BJ (cell line): ENCODE results near the gene ANO1. TPM values are rescaled to one million over a fixed set of nuclear protein-coding genes. Genes with fewer than 3 reads are reported as not detected.

Experiments
- CTCF ChIA-PET: fragments of 350-600 bp; formaldehyde crosslinking; extraction: SDS; loops from one replicate; lab custom pipeline; 2021; ENCODE audit warnings: antibody characterized with exemption, inconsistent platforms; lab: Yijun Ruan, JAX
- POLR2A ChIA-PET: fragments of 300-600 bp; sonication (Branson Sonifier 250); formaldehyde crosslinking; extraction: SDS; loops from one replicate; lab custom pipeline; 2021; ENCODE audit warnings: antibody characterized with exemption; lab: Charles Lee
- DNase-seq: peaks from one replicate; pipeline ENCODE4 v3.0.0-alpha.2; 2011; ENCODE audit warnings: low read depth
- H3K27me3 ChIP-seq: 2 replicates; pipeline ENCODE4 v1.6.0; 2011; ENCODE audit warnings: low read length; ENCODE audit not compliant: control insufficient read depth, insufficient read depth
- H3K36me3 ChIP-seq: 2 replicates; pipeline ENCODE4 v1.5.1; 2011; ENCODE audit warnings: low read length; ENCODE audit not compliant: control insufficient read depth, insufficient read depth
- H3K4me3 ChIP-seq: 2 replicates; pipeline ENCODE4 v1.5.1; 2011; ENCODE audit warnings: low read depth, mild to moderate bottlenecking, control low read depth, low read length
- CTCF ChIP-seq: IDR thresholded peaks from 2 replicates; pipeline ENCODE4 v1.5.1; 2011; ENCODE audit warnings: low read depth, mild to moderate bottlenecking, control low read depth, inconsistent platforms, low read length, moderate library complexity; ENCODE audit not compliant: insufficient read depth
- polyA plus RNA-seq: library from polyadenylated mRNA; depleted of rRNA; stranded (reverse); fragments of >200 nt; gene quantifications from 2 replicates; pipeline ENCODE4 v1.2.3, GENCODE V29; 2011

ANO1 gene
- polyA plus RNA-seq, 1 experiment = 0.10 TPM

- no peak for DNase-seq
- Histone ChIP-seq H3K27me3 (no peaks in the 10 kb centered on the region), H3K36me3 (no peaks in the 10 kb centered on the region), H3K4me3 (no peak overlapping the region)
- POLR2A ChIA-PET = no interaction called here
- CTCF ChIA-PET = interaction anchor here (1.4 to 1.8 kb wide), 2 partner anchors 9 to 11 kb away, joined by 4 to 9 read pairs; no protein-coding TSS in a partner anchor
- no peak for TF ChIP-seq CTCF
These were observed 108.3 kb downstream of the ANO1 start for GRCh38 chr11:70186420-70186819.

DNA sequence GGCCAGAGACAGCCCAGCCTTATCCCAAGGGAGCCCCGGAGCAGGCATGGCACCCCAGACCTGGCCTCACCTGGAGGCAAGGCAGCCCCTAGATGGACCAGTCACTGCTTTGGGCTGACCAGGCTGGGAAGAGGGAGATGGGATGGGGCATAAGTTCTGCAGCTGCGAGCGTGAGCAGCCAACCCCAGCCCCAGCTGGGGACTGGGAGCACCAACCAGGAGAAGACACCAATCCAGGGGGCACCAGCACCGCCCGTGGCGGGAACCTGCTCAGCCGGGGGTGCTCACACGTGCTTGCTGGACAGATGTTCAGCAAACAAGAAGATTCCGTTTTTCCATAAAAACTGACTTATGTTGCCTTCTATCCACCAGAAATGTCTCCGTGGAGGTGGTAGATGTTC is 108.8 kb downstream of the ANO1 start:
- no peak for DNase-seq
- no peak for TF ChIP-seq CTCF
- H3K4me3 ChIP-seq = no peak overlapping the region
- POLR2A ChIA-PET = no interaction called here
- H3K27me3 ChIP-seq = no peaks in the 10 kb centered on the region
- H3K36me3 ChIP-seq = no peaks in the 10 kb centered on the region; the same call in 1 of the 2 replicates
- CTCF ChIA-PET = interaction anchor here (1.4 to 2.4 kb wide), 3 partner anchors 9 to 268 kb away, joined by 4 to 13 read pairs (median 9); no protein-coding TSS in a partner anchor

DNA sequence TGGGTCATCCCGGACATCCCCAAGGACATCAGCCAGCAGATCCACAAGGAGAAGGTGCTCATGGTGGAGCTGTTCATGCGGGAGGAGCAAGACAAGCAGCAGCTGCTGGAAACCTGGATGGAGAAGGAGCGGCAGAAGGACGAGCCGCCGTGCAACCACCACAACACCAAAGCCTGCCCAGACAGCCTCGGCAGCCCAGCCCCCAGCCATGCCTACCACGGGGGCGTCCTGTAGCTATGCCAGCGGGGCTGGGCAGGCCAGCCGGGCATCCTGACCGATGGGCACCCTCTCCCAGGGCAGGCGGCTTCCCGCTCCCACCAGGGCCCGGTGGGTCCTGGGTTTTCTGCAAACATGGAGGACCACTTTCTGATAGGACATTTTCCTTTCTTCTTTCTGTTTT is 109.7 kb downstream of the ANO1 start:
- CTCF ChIA-PET = interaction anchor here (0.6 to 2.4 kb wide), 3 partner anchors 242 to 501 kb away, joined by 3 to 13 read pairs (median 3); no protein-coding TSS in a partner anchor
- TF ChIP-seq CTCF = no peak
- DNase-seq = no peak
- Histone ChIP-seq H3K27me3 (no peaks in the 10 kb centered on the region), H3K36me3 (no peaks in the 10 kb centered on the region; the same call in 1 of the 2 replicates), H3K4me3 (no peak overlapping the region)
- POLR2A ChIA-PET = no interaction called here

DNA sequence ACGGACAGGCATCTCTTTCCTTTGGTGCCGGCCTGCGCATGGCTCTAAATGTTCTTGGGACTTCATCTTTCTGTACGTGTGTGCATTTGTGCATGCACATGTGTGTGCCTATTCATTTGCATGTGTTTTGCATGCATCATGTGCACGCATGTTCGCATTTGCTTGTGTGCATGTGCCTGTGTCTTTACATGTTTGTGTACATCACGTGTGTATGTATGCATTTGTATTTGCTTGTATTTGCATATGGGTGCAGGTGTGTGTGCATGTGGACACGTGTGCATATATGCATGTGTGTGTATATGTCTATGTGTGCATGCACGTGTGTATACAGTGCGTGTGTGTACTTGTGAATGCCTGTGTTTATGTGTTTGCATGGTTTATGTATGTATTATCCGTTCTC is 111.5 kb downstream of the ANO1 start:
- Histone ChIP-seq H3K27me3 (no peaks in the 10 kb centered on the region), H3K36me3 (no peaks in the 10 kb centered on the region; the same call in 1 of the 2 replicates), H3K4me3 (no peak overlapping the region)
- no peak for DNase-seq
- ChIA-PET POLR2A (no interaction called here), CTCF (no interaction called here)
- TF ChIP-seq CTCF = no peak

GRCh38 chr11:70191495-70192140 is 113.5 kb downstream of the ANO1 start:
- CTCF ChIA-PET = interaction anchor here (0.7 to 2.3 kb wide), 18 partner anchors 9 to 492 kb away, joined by 3 to 19 read pairs (median 4); no protein-coding TSS in a partner anchor
- H3K4me3 ChIP-seq = no peak overlapping the region
- POLR2A ChIA-PET = no interaction called here
- TF ChIP-seq CTCF = peak; percentile 94
- H3K27me3 ChIP-seq = no peaks in the 10 kb centered on the region
- no peak for DNase-seq
- H3K36me3 ChIP-seq = no peaks in the 10 kb centered on the region; the same call in 1 of the 2 replicates
